Mesenchymal stem cell (in vitro differentiated cells and primary cell): ENCODE measurements around the gene CAMTA1.

Experiments
- DNase-seq: peaks from one replicate; pipeline ENCODE4 v3.0.0-alpha.2; 2013
- H2AFZ ChIP-seq: one replicate; pipeline ENCODE4 v1.6.1; 2013; ENCODE audit warnings: low read depth, mild to moderate bottlenecking, control low read depth, inconsistent platforms, low read length, moderate library complexity
- H2AK5ac ChIP-seq: 2 replicates; pipeline ENCODE4 v1.6.1; 2013; ENCODE audit warnings: low read length, moderate library complexity, mild to moderate bottlenecking, inconsistent platforms; ENCODE audit not compliant: severe bottlenecking
- H2BK120ac ChIP-seq: one replicate; pipeline ENCODE4 v1.6.1; 2013; ENCODE audit warnings: low read depth, mild to moderate bottlenecking, inconsistent platforms, low read length, moderate library complexity
- H2BK12ac ChIP-seq, 2 experiments: one replicate each; pipeline ENCODE4 v1.6.1; 2013; ENCODE audit warnings: inconsistent platforms in 2 of 2, low read length in 2 of 2, mild to moderate bottlenecking in 2 of 2, moderate library complexity in 2 of 2, control low read depth in 1 of 2
- H2BK15ac ChIP-seq: one replicate; pipeline ENCODE4 v1.6.1; 2013; ENCODE audit warnings: mild to moderate bottlenecking, low read depth, inconsistent platforms; ENCODE audit not compliant: poor library complexity, severe bottlenecking
- H2BK5ac ChIP-seq: 2 replicates; pipeline ENCODE4 v1.6.1; 2013; ENCODE audit warnings: low read depth, mild to moderate bottlenecking, low read length, control low read depth, inconsistent platforms; ENCODE audit not compliant: poor library complexity, severe bottlenecking
- H3K14ac ChIP-seq, 2 experiments: one replicate each; pipeline ENCODE4 v1.6.1; 2013; ENCODE audit warnings: inconsistent platforms in 2 of 2, low read length in 2 of 2, control low read depth in 1 of 2, mild to moderate bottlenecking in 1 of 2, moderate library complexity in 1 of 2
- H3K18ac ChIP-seq, 2 experiments: one replicate each; pipeline ENCODE4 v1.6.1; 2013; ENCODE audit warnings: inconsistent platforms in 2 of 2, low read length in 2 of 2, control low read depth in 1 of 2, low read depth in 1 of 2, mild to moderate bottlenecking in 1 of 2
- H3K23ac ChIP-seq, 2 experiments: one replicate each; pipeline ENCODE4 v1.6.1; 2013; ENCODE audit warnings: inconsistent platforms in 2 of 2, low read length in 2 of 2, mild to moderate bottlenecking in 2 of 2, moderate library complexity in 2 of 2, control low read depth in 1 of 2
- H3K27ac ChIP-seq: 2 replicates; pipeline ENCODE4 v1.5.1; 2013; ENCODE audit warnings: mild to moderate bottlenecking, moderate library complexity, low read length, control low read depth, inconsistent platforms; ENCODE audit not compliant: poor library complexity, severe bottlenecking
- H3K27me3 ChIP-seq, 2 experiments: 2 replicates each; pipeline versions ENCODE4 v1.6.1 to v1.7.0; 2013; ENCODE audit warnings: low read length in 2 of 2, mild to moderate bottlenecking in 2 of 2, moderate library complexity in 2 of 2, control low read depth in 1 of 2, inconsistent platforms in 1 of 2; ENCODE audit not compliant: control insufficient read depth in 1 of 2, insufficient read depth in 1 of 2
- H3K36me3 ChIP-seq, 2 experiments: 2 replicates each; pipeline versions ENCODE4 v1.6.1 to v1.7.0; 2013; ENCODE audit warnings: low read length in 2 of 2, control low read depth in 1 of 2, inconsistent platforms in 1 of 2, low read depth in 1 of 2, mild to moderate bottlenecking in 1 of 2; ENCODE audit not compliant: insufficient read depth in 2 of 2, control insufficient read depth in 1 of 2
- H3K4ac ChIP-seq, 2 experiments: one replicate each; pipeline ENCODE4 v1.6.1; 2013; ENCODE audit warnings: inconsistent platforms in 2 of 2, low read length in 2 of 2, mild to moderate bottlenecking in 2 of 2, moderate library complexity in 2 of 2, control low read depth in 1 of 2, low read depth in 1 of 2
- H3K4me1 ChIP-seq: 2 replicates; pipeline ENCODE4 v1.6.1; 2013; ENCODE audit warnings: low read depth, low read length, control low read depth; ENCODE audit not compliant: control insufficient read depth, insufficient read depth
- H3K4me2 ChIP-seq: 2 replicates; pipeline ENCODE4 v1.6.1; 2013; ENCODE audit warnings: low read length, mild to moderate bottlenecking, inconsistent platforms; ENCODE audit not compliant: poor library complexity, severe bottlenecking
- H3K4me3 ChIP-seq, 2 experiments: 2 replicates each; pipeline versions ENCODE4 v1.5.1 to v1.7.0; 2013; ENCODE audit warnings: low read length in 2 of 2, mild to moderate bottlenecking in 2 of 2, control low read depth in 1 of 2, low read depth in 1 of 2; ENCODE audit not compliant: insufficient read depth in 1 of 2
- H3K79me1 ChIP-seq: replicated peaks from 2 replicates; pipeline ENCODE4 v1.6.1; 2013; ENCODE audit warnings: mild to moderate bottlenecking, control low read depth, low read length, inconsistent platforms; ENCODE audit not compliant: poor library complexity, severe bottlenecking
- H3K9ac ChIP-seq: 2 replicates; pipeline ENCODE4 v1.7.0; 2013; ENCODE audit warnings: mild to moderate bottlenecking, low read length, moderate library complexity
- H3K9me3 ChIP-seq: 2 replicates; pipeline ENCODE4 v1.7.0; 2013; ENCODE audit warnings: mild to moderate bottlenecking, low read length; ENCODE audit not compliant: control insufficient read depth
- H4K8ac ChIP-seq: one replicate; pipeline ENCODE4 v1.6.1; 2013; ENCODE audit warnings: inconsistent platforms, mild to moderate bottlenecking, low read length, moderate library complexity
- H4K91ac ChIP-seq: one replicate; pipeline ENCODE4 v1.6.1; 2013; ENCODE audit warnings: mild to moderate bottlenecking, low read length, inconsistent platforms
- WGBS: methylation state at CpG from one replicate; pipeline ENCODE4 v1.1.7; 2013; ENCODE audit warnings: mixed read lengths; 5-methylcytosine and 5-hydroxymethylcytosine counted together

CAMTA1 gene

DNA sequence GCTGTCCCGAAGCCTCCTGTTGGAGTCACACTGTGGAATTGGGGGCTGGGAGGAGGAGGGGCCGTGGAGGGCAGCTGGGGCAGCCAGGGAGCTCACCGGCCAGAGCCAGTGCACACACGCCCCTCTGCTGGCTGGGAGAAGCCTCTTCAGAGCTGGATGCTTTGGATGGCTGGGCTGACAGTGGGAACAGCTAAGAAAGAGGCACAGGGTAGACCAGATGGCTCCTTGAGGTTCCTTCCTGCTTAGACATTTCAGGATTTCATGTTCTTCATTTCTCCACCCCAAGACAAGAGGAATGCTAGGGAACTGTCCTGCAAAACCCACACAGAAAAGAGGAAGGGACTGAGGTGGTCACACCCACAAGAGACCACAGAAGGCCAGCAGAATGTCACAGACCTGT, 731.1 kb downstream of the CAMTA1 start:
- Histone ChIP-seq H3K23ac (no peak overlapping the region), H4K91ac (no peak overlapping the region), H2BK12ac (no peak overlapping the region), H3K36me3 (no peaks in the 10 kb centered on the region), H2BK15ac (no peak overlapping the region), H3K27ac (no peak overlapping the region), H2AK5ac (no peak overlapping the region), H3K9ac (no peak overlapping the region), H3K9me3 (no peaks in the 10 kb centered on the region), H3K18ac (no peak overlapping the region), H3K4ac (no peak overlapping the region), H2AFZ (no peak overlapping the region), H3K4me3 (no peak overlapping the region), H2BK120ac (no peak overlapping the region), H3K4me1 (peaks cover 10% of the 10 kb centered on the region), H3K4me2 (no peak overlapping the region), H3K27me3 (peaks cover 0 to 45% of the 10 kb centered on the region in 2 experiments), H3K79me1 (no peaks in the 10 kb centered on the region), H2BK5ac (no peak overlapping the region), H4K8ac (no peak overlapping the region), H3K14ac (no peak overlapping the region)
- 29% methylated on average over 3 of the region's 4 CpGs for WGBS
- DNase-seq: no peak

- Histone ChIP-seq H3K36me3 (no peaks in the 10 kb centered on the region), H3K9me3 (no peaks in the 10 kb centered on the region), H3K79me1 (no peaks in the 10 kb centered on the region), H4K8ac (no peak overlapping the region), H3K4me2 (no peak overlapping the region), H2BK5ac (no peak overlapping the region), H3K4me1 (peaks cover 10% of the 10 kb centered on the region), H2BK12ac (no peak overlapping the region), H3K14ac (no peak overlapping the region), H3K18ac (no peak overlapping the region), H3K4ac (no peak overlapping the region), H2AFZ (no peak overlapping the region), H2BK15ac (no peak overlapping the region), H3K27me3 (peaks cover 0 to 42% of the 10 kb centered on the region in 2 experiments), H3K4me3 (no peak overlapping the region), H3K23ac (no peak overlapping the region), H3K9ac (no peak overlapping the region), H4K91ac (no peak overlapping the region), H2BK120ac (no peak overlapping the region), H2AK5ac (no peak overlapping the region), H3K27ac (no peak overlapping the region)
- WGBS: 86% methylated on average over 5 of the region's 5 CpGs
- DNase-seq: no peak
Observed at GRCh38 chr1:7516929-7517328, 731.7 kb downstream of the CAMTA1 start.

- Histone ChIP-seq H2BK120ac (no peak overlapping the region), H2BK15ac (no peak overlapping the region), H4K8ac (no peak overlapping the region), H3K18ac (no peak overlapping the region), H3K4me2 (no peak overlapping the region), H3K4ac (no peak overlapping the region), H3K27me3 (peaks cover 0 to 38% of the 10 kb centered on the region in 2 experiments), H2AFZ (no peak overlapping the region), H3K4me1 (peaks cover 10% of the 10 kb centered on the region), H3K14ac (no peak overlapping the region), H3K79me1 (no peaks in the 10 kb centered on the region), H3K27ac (no peak overlapping the region), H2AK5ac (no peak overlapping the region), H3K9me3 (no peaks in the 10 kb centered on the region), H4K91ac (no peak overlapping the region), H3K9ac (no peak overlapping the region), H3K4me3 (no peak overlapping the region), H2BK5ac (no peak overlapping the region), H3K23ac (no peak overlapping the region), H3K36me3 (no peaks in the 10 kb centered on the region), H2BK12ac (no peak overlapping the region)
- 82% methylated on average over 10 of the region's 10 CpGs for WGBS
- DNase-seq: no peak
Observed at GRCh38 chr1:7517611-7518330, 732.5 kb downstream of the CAMTA1 start.

DNA sequence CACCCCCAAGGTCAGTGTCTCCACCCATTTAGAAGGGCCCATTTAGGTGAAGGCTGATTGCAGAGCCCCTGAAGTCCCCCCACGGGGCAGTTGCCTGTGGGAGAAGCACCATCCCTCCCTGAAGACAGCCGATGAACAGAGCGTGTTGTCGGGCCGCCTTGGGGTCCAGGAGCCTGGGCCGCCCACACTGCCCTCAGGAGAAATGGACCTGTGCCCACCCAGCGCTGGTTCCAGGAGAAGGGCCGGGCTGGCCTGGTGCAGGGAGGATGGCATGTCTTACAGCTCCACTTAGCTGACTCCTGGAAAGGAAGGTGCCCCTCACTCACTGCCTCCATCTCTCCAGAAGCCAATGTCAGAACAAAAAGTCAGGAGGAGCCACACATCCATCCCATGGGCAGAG, 733.2 kb downstream of the CAMTA1 start:
- no peak for DNase-seq

More for the DNA sequence above, 733.2 kb downstream of the CAMTA1 start:
- Histone ChIP-seq H3K36me3 (no peaks in the 10 kb centered on the region), H3K4me2 (no peak overlapping the region), H2BK15ac (no peak overlapping the region), H3K27ac (no peak overlapping the region), H2BK12ac (no peak overlapping the region), H2BK120ac (no peak overlapping the region), H3K23ac (no peak overlapping the region), H3K18ac (no peak overlapping the region), H3K9ac (no peak overlapping the region), H2AFZ (no peak overlapping the region), H3K27me3 (peaks cover 0 to 38% of the 10 kb centered on the region in 2 experiments), H3K4me1 (peaks cover 4% of the 10 kb centered on the region), H3K14ac (no peak overlapping the region), H4K8ac (no peak overlapping the region), H2BK5ac (no peak overlapping the region), H2AK5ac (no peak overlapping the region), H3K4me3 (no peak overlapping the region), H3K9me3 (no peaks in the 10 kb centered on the region), H4K91ac (no peak overlapping the region), H3K79me1 (no peaks in the 10 kb centered on the region), H3K4ac (no peak overlapping the region)
- WGBS: 95% methylated on average over 8 of the region's 8 CpGs
